ENCODE measurements around the gene MBD4.
"Not testable (repeated sequence)": the region's sequence is repeated elsewhere in the genome, so short reads cannot be mapped to it uniquely, and the experiment has no call there.

Gene MBD4

DNA sequence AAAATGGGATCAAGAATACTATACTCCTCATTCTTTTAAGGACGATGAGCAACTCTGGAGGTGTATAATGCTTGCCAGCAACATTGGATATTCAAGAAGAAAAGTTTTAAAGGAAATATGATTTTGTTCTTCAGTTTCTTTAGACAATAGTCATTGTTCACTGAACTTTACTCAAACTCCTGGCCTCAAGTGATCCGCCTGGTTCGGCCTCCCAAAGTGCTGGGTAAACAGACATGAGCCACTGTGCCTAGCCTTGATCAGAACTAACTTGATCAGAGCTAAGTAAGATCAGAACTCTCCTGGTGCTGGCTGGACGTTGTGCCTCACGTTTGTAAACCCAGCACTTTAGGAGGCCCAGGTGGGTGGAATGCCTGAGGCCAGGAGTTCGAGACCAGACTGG lies 23.9 kb downstream of the MBD4 start:
- no peak overlapping the region for H3K27ac ChIP-seq (ENCODE audit: insufficient read depth in 1 of 2, low read depth in 1 of 2, low read length in 2 of 2, poor library complexity in 1 of 2, severe bottlenecking in 2 of 2)
- H3K27me3 ChIP-seq (replicated peaks in 2 of 5; ENCODE audit: control insufficient read depth in 4 of 5, insufficient read depth in 5 of 5, low read length in 4 of 5): no peaks in the 10 kb centered on the region
- WGBS (ENCODE audit: insufficient coverage): 100% methylated on average over 5 of the region's 6 CpGs
- no peaks in the 10 kb centered on the region for H3K4me1 ChIP-seq (ENCODE audit: control extremely low read depth in 1 of 4, control insufficient read depth in 4 of 4, insufficient read depth in 4 of 4, low read length in 3 of 4)
- ChIA-PET POLR2A (no interaction called here), CTCF (interaction anchor here (0.9 kb wide), 1 partner anchor 10 kb away, joined by 3 read pairs; no protein-coding TSS in a partner anchor)
- no peaks in the 10 kb centered on the region for H3K36me3 ChIP-seq (ENCODE audit: control insufficient read depth in 4 of 4, insufficient read depth in 4 of 4, low read length in 3 of 4)
- no peak for DNase-seq
- H3K4me3 ChIP-seq (ENCODE audit: control insufficient read depth in 1 of 7, extremely low read depth in 1 of 7, insufficient read depth in 4 of 7, low read depth in 2 of 7, low read length in 6 of 7): no peak overlapping the region
- peaks cover 0 to under 1% (median 0%) of the 10 kb centered on the region in 5 experiments for H3K9me3 ChIP-seq (ENCODE audit: control extremely low read depth in 1 of 5, control insufficient read depth in 4 of 5, insufficient read depth in 2 of 5, low read depth in 1 of 5, low read length in 4 of 5)

DNA sequence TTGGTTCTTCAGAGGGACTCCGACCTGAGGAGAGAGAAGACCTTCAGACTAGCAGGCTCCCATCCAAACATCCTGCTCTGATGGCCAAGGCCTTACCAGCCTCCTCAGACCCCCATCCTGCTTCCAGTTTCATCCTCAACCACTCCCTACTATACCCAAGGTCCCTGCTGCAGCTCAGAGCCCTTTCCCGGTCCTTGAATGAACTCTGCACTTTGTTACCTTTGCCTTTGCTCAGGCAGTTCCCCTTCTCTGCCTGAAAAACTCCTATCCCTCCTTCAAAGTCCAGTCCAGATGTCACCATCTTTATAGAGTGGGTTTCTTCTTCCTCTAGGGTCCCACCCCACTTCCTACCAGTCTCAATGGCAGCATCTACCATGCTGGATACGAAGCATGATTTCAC lies 24.4 kb downstream of the MBD4 start:
- DNase-seq: no peak
- no peaks in the 10 kb centered on the region for H3K36me3 ChIP-seq (ENCODE audit: control insufficient read depth in 4 of 4, insufficient read depth in 4 of 4, low read length in 3 of 4)
- ChIA-PET CTCF (no interaction called here), POLR2A (interaction anchor here (0.6 kb wide), 1 partner anchor 411 kb away, joined by 3 read pairs; no protein-coding TSS in a partner anchor)
- 100% methylated on average over 3 of the region's 3 CpGs for WGBS (ENCODE audit: insufficient coverage)
- no peaks in the 10 kb centered on the region for H3K27me3 ChIP-seq (replicated peaks in 2 of 5; ENCODE audit: control insufficient read depth in 4 of 5, insufficient read depth in 5 of 5, low read length in 4 of 5)
- no peaks in the 10 kb centered on the region for H3K4me1 ChIP-seq (ENCODE audit: control extremely low read depth in 1 of 4, control insufficient read depth in 4 of 4, insufficient read depth in 4 of 4, low read length in 3 of 4)
- no peak overlapping the region for H3K4me3 ChIP-seq (ENCODE audit: control insufficient read depth in 1 of 7, extremely low read depth in 1 of 7, insufficient read depth in 4 of 7, low read depth in 2 of 7, low read length in 6 of 7)
- H3K27ac ChIP-seq (ENCODE audit: insufficient read depth in 1 of 2, low read depth in 1 of 2, low read length in 2 of 2, poor library complexity in 1 of 2, severe bottlenecking in 2 of 2): no peak overlapping the region
- H3K9me3 ChIP-seq (ENCODE audit: control extremely low read depth in 1 of 5, control insufficient read depth in 4 of 5, insufficient read depth in 2 of 5, low read depth in 1 of 5, low read length in 4 of 5): no peaks in the 10 kb centered on the region

DNA sequence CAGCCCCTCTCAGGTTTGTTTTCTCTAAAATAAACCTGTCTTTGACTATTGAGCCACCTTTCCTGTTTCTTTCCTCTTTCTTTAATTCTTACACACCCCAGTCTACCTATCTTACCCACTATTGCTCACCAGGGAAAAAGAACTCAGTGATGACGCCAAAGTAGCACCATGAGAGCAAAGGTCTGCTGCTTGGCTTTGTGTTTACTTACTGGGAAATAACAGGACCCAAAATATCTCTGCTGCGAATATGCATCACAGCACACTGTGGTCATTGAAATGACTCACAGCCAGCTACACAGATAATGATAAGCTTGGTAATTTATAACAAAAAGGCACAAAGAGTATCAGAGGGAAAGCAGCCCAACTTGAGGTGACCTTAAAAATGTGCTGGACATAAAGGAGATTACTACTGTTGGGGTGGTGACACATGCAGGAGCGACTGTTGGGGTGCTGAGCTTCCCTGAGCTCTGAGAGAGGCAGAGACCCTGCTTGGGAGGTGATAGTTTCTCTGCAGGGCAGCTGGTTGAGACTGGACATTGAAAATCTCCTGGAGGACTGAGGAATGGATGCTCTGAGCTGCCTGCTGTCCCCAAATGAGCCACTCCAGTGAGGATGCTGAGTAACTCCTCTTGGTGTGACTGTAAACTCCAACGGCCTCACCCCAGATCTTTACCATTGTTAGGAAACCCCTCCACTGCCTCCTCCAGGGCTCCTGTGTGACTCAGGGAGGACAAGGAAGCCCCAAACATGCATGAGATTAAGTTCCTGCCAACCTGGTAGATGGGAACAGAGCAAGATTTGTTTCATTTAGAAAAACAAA lies 25.9 kb downstream of the MBD4 start:
- H3K27ac ChIP-seq (ENCODE audit: insufficient read depth in 1 of 2, low read depth in 1 of 2, low read length in 2 of 2, poor library complexity in 1 of 2, severe bottlenecking in 2 of 2): no peak overlapping the region
- H3K4me1 ChIP-seq (ENCODE audit: control extremely low read depth in 1 of 4, control insufficient read depth in 4 of 4, insufficient read depth in 4 of 4, low read length in 3 of 4): no peaks in the 10 kb centered on the region
- DNase-seq: peak in 2 of 3 donors; percentile 22 to 40
- H3K27me3 ChIP-seq (replicated peaks in 2 of 5; ENCODE audit: control insufficient read depth in 4 of 5, insufficient read depth in 5 of 5, low read length in 4 of 5): no peaks in the 10 kb centered on the region
- ChIA-PET POLR2A (interaction anchor here (0.6 kb wide), 1 partner anchor 9 kb away, joined by 3 read pairs; no protein-coding TSS in a partner anchor), CTCF (no interaction called here)
- H3K4me3 ChIP-seq (ENCODE audit: control insufficient read depth in 1 of 7, extremely low read depth in 1 of 7, insufficient read depth in 4 of 7, low read depth in 2 of 7, low read length in 6 of 7): no peak overlapping the region
- no peaks in the 10 kb centered on the region for H3K36me3 ChIP-seq (ENCODE audit: control insufficient read depth in 4 of 4, insufficient read depth in 4 of 4, low read length in 3 of 4)
- 100% methylated on average over 3 of the region's 4 CpGs for WGBS (ENCODE audit: insufficient coverage)
- H3K9me3 ChIP-seq (ENCODE audit: control extremely low read depth in 1 of 5, control insufficient read depth in 4 of 5, insufficient read depth in 2 of 5, low read depth in 1 of 5, low read length in 4 of 5): no peaks in the 10 kb centered on the region

DNA sequence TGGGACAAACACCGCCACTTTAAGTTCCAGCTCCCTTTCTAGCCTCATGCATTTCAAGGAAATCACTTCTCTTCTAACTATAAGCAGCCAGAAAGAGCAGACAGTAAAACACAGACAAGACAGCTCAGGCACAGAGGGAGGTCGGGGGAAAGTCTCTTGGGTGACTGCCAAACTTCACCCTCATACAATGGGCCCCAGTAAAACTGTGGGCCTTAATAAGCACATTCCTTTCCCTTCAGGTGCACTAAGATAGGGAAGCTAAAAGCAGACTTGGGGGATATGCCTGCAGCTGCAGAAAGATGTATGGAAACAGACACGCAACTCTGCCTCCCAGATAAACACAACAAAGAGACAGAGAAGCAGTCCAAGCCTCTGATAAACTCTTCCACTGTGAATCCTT lies 26.5 kb downstream of the MBD4 start:
- H3K27ac ChIP-seq (ENCODE audit: insufficient read depth in 1 of 2, low read depth in 1 of 2, low read length in 2 of 2, poor library complexity in 1 of 2, severe bottlenecking in 2 of 2); H3K4me3 ChIP-seq (ENCODE audit: control insufficient read depth in 1 of 7, extremely low read depth in 1 of 7, insufficient read depth in 4 of 7, low read depth in 2 of 7, low read length in 6 of 7); H3K4me1 ChIP-seq (ENCODE audit: control extremely low read depth in 1 of 4, control insufficient read depth in 4 of 4, insufficient read depth in 4 of 4, low read length in 3 of 4); H3K27me3 ChIP-seq (replicated peaks in 2 of 5; ENCODE audit: control insufficient read depth in 4 of 5, insufficient read depth in 5 of 5, low read length in 4 of 5); H3K36me3 ChIP-seq (ENCODE audit: control insufficient read depth in 4 of 4, insufficient read depth in 4 of 4, low read length in 3 of 4); H3K9me3 ChIP-seq (ENCODE audit: control extremely low read depth in 1 of 5, control insufficient read depth in 4 of 5, insufficient read depth in 2 of 5, low read depth in 1 of 5, low read length in 4 of 5); DNase-seq: not testable (repeated sequence)
- POLR2A ChIA-PET: interaction anchor here (0.6 kb wide), 1 partner anchor 8 kb away, joined by 3 read pairs; no protein-coding TSS in a partner anchor
- 94% methylated on average over 2 of the region's 3 CpGs for WGBS (ENCODE audit: insufficient coverage)
- CTCF ChIA-PET: interaction anchor here (1.2 to 1.7 kb wide), 2 partner anchors 10 to 30 kb away, joined by 6 to 7 read pairs; no protein-coding TSS in a partner anchor

DNA sequence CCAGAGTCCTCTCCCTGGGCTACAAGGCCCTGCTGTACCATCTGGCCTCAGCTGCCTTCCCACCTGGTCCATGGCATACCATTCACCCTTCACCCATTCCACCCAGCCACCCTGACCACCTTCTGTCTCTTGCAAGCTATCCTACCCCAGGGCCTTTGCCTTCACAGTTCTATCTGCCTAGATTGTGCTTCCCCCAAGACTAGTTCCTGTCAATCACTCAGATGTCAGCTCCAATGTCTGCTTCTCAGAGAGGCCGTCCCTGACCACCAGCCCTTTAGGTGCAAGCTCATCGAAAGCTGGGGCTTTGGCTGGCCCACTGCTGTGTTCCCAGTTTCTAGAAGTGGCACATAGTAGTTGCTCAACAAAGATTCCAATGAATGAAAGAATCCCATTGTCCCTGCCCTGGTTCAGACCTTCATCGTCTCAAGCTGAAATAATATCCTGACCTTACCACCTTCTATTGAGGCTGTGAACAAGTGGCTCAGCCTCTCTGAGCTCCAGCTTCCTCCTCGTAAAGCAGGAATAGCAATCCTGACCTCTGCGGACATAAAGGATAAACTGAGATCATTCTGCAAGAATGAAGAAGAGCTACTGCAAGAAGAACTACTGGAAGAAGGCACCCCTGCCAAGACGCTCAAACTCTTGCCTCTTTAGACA lies 27.1 kb downstream of the MBD4 start:
- WGBS (ENCODE audit: insufficient coverage): 95% methylated on average over 6 of the region's 6 CpGs
- DNase-seq: no peak
- H3K4me1 ChIP-seq (ENCODE audit: control extremely low read depth in 1 of 4, control insufficient read depth in 4 of 4, insufficient read depth in 4 of 4, low read length in 3 of 4): no peaks in the 10 kb centered on the region
- no peaks in the 10 kb centered on the region for H3K9me3 ChIP-seq (ENCODE audit: control extremely low read depth in 1 of 5, control insufficient read depth in 4 of 5, insufficient read depth in 2 of 5, low read depth in 1 of 5, low read length in 4 of 5)
- H3K27ac ChIP-seq (ENCODE audit: insufficient read depth in 1 of 2, low read depth in 1 of 2, low read length in 2 of 2, poor library complexity in 1 of 2, severe bottlenecking in 2 of 2): no peak overlapping the region
- POLR2A ChIA-PET: interaction anchor here (0.6 kb wide), 1 partner anchor 98 kb away, joined by 3 read pairs; no protein-coding TSS in a partner anchor
- no peak overlapping the region for H3K4me3 ChIP-seq (ENCODE audit: control insufficient read depth in 1 of 7, extremely low read depth in 1 of 7, insufficient read depth in 4 of 7, low read depth in 2 of 7, low read length in 6 of 7)
- no peaks in the 10 kb centered on the region for H3K36me3 ChIP-seq (ENCODE audit: control insufficient read depth in 4 of 4, insufficient read depth in 4 of 4, low read length in 3 of 4)
- no peaks in the 10 kb centered on the region for H3K27me3 ChIP-seq (replicated peaks in 2 of 5; ENCODE audit: control insufficient read depth in 4 of 5, insufficient read depth in 5 of 5, low read length in 4 of 5)
- CTCF ChIA-PET: interaction anchor here (1.2 to 1.7 kb wide), 4 partner anchors 10 to 29 kb away, joined by 3 to 7 read pairs (median 5); no protein-coding TSS in a partner anchor

DNA sequence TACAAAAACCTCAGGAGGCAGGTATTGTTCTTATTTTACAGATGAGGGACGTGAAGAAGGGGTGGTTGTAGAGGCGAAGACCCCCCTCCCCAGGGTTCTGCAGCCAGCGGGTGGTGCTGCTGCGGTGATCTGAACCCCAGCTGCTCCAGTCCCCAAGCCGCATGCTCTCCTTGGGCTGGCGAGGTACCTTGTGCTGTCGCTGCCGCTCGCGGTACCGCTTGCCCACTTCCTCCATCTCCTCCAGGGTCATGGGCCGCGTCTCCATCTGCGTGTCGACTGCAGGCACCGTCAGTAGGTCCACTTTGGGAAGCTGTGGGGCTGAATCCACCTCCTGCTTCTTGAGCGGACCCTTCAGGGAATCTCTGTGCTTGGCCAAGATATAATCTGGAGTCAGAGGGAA lies 28.8 kb downstream of the MBD4 start:
- Histone ChIP-seq H3K27ac (ENCODE audit: insufficient read depth in 1 of 2, low read depth in 1 of 2, low read length in 2 of 2, poor library complexity in 1 of 2, severe bottlenecking in 2 of 2) (no peak overlapping the region), H3K27me3 (replicated peaks in 2 of 5; ENCODE audit: control insufficient read depth in 4 of 5, insufficient read depth in 5 of 5, low read length in 4 of 5) (no peaks in the 10 kb centered on the region), H3K36me3 (ENCODE audit: control insufficient read depth in 4 of 4, insufficient read depth in 4 of 4, low read length in 3 of 4) (no peaks in the 10 kb centered on the region), H3K9me3 (ENCODE audit: control extremely low read depth in 1 of 5, control insufficient read depth in 4 of 5, insufficient read depth in 2 of 5, low read depth in 1 of 5, low read length in 4 of 5) (no peaks in the 10 kb centered on the region), H3K4me3 (ENCODE audit: control insufficient read depth in 1 of 7, extremely low read depth in 1 of 7, insufficient read depth in 4 of 7, low read depth in 2 of 7, low read length in 6 of 7) (no peak overlapping the region), H3K4me1 (ENCODE audit: control extremely low read depth in 1 of 4, control insufficient read depth in 4 of 4, insufficient read depth in 4 of 4, low read length in 3 of 4) (no peaks in the 10 kb centered on the region)
- peak in 1 of 3 donors; percentile 24 for DNase-seq
- POLR2A ChIA-PET: no interaction called here
- WGBS (ENCODE audit: insufficient coverage): 77% methylated on average over 16 of the region's 17 CpGs
- CTCF ChIA-PET: interaction anchor here (1.3 kb wide), 1 partner anchor 28 kb away, joined by 6 read pairs; no protein-coding TSS in a partner anchor

DNA sequence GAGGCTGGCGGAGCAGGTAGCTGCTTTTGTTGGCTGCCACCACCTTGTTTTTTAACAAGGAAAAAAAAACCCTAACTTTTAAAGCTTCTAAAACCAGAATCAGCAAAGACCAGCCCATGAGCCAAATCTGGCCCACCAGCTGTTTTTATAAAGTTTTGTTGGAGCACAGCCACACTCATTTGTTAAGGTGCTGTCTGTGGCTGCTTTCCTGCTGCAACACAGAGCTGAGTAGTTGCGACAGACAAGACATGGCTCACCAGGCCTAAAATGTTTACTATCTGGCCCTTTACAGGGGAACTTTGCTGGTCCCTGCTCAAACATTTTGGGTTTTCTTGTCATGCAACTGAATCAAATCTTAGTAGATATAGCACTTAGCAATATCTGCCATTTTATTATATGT lies 30.2 kb downstream of the MBD4 start:
- DNase-seq: no peak
- H3K4me3 ChIP-seq (ENCODE audit: control insufficient read depth in 1 of 7, extremely low read depth in 1 of 7, insufficient read depth in 4 of 7, low read depth in 2 of 7, low read length in 6 of 7): no peak overlapping the region
- CTCF ChIA-PET: interaction anchor here (0.7 kb wide), 1 partner anchor 10 kb away, joined by 3 read pairs; no protein-coding TSS in a partner anchor
- H3K36me3 ChIP-seq (ENCODE audit: control insufficient read depth in 4 of 4, insufficient read depth in 4 of 4, low read length in 3 of 4): no peaks in the 10 kb centered on the region
- POLR2A ChIA-PET: no interaction called here
- H3K4me1 ChIP-seq (ENCODE audit: control extremely low read depth in 1 of 4, control insufficient read depth in 4 of 4, insufficient read depth in 4 of 4, low read length in 3 of 4): no peaks in the 10 kb centered on the region
- no CpG with 5 or more reads among the region's 2 CpGs for WGBS (ENCODE audit: insufficient coverage)
- no peak overlapping the region for H3K27ac ChIP-seq (ENCODE audit: insufficient read depth in 1 of 2, low read depth in 1 of 2, low read length in 2 of 2, poor library complexity in 1 of 2, severe bottlenecking in 2 of 2)
- no peaks in the 10 kb centered on the region for H3K27me3 ChIP-seq (replicated peaks in 2 of 5; ENCODE audit: control insufficient read depth in 4 of 5, insufficient read depth in 5 of 5, low read length in 4 of 5)
- no peaks in the 10 kb centered on the region for H3K9me3 ChIP-seq (ENCODE audit: control extremely low read depth in 1 of 5, control insufficient read depth in 4 of 5, insufficient read depth in 2 of 5, low read depth in 1 of 5, low read length in 4 of 5)
